Stimulated activated CD8-positive, alpha-beta memory T cell treated with anti-CD3 and anti-CD28 coated beads, Interleukin-7, amount 100 ng/mL, for 24 hours (primary cell): ENCODE results near the gene TBC1D21.

ENCODE experiments used
- DNase-seq: peaks from one replicate; pipeline ENCODE4 v3.0.0-alpha.2; 2020; ENCODE audit warnings: low read depth

Gene TBC1D21

DNA sequence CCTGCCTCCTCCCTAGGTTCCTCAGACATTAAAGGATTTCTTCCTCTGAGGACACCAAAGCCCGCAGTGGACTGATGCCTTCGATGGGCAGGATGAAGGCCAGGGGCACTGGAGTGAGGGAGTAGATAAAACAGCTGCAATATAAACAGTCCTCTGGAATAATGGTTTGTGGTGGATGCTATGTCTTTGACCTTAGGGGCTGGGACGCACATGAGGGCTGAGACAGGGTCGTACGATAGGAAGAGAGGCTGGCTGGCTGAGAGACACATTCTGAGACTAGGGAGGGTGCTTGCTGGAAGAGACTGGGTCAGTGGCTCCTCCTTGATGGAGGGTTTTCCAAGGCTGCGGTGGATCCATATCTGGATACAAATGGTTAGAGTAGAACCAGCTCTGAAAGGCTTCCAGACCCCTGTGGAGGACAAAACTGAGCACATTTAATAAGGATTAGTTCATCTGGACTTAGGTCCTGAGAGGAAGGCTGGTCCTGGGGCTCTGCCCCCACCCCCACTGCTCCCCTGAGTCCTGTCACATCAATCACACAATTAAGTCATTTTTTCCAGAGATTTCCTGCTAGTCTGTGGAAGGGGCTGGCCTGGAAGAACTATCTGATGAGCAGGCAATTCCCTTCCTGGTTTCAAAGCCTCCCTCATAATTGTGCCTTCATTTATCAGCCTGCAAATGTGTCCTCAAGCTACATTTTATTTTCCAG is 15.8 kb downstream of the TBC1D21 start:
- DNase-seq = no peak

DNA sequence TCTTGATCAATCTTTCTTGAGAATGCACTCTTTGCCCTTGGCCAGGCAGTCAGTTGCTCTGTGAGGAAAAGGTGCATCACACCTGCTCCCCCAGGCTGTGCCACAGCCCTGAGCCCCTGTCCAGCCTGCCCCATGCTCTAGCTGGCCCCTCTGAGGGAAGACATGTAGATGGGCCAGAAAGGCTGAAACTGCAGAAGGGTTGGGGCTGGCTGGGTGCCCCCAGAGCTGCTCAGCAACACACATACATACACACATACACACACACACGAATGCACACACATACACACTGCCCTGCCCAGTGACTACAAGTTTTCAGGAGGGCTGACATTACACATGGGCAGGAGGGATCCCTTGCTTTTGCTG is 16.4 kb downstream of the TBC1D21 start:
- DNase-seq = no peak

DNA sequence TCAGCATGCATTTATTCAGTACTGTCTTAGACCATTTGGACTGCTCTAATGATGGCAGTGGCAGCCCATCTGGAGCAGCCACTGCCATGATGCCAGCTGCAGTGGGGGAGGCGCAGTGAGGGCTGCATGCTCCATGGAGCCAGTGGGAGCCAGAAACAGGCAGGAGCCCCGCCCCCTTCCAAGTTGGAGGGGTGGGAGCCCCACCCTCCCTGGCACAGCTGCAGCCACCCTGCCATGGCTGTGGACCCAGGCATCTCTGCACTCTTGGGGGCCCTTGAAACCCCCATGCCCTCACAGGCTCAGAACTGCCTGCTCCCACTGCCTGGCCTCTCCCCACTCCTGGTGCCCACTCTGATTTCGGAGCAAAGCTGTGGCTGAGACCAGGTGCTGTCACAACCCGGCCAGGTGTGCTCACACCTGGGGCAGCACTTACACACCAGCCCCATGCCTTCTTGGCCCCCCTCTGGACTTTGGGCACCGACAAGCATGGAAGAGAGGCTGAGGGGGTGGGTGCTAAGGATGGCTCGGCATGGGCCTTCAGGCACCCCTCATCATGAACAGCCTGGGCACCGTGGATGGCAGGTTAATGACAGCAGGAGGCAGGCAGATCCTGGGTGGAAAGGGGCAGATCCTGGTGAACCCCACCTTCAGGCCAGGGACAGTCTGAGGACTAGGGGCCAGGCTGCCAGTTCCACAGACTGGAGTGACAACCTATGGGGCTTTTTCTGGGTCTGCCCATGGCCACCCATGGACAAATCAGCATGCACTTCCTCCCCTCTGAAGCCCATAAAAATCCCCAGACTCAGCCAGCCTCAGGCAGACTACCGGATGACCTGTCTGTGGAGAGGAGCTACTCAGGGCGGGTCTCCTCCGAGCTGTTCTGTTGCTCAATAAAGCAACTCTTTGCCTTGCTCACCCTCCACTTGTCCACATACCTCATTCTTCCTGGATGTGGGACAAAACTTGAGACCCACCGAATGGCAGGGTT is 18.3 kb downstream of the TBC1D21 start:
- no peak for DNase-seq

DNA sequence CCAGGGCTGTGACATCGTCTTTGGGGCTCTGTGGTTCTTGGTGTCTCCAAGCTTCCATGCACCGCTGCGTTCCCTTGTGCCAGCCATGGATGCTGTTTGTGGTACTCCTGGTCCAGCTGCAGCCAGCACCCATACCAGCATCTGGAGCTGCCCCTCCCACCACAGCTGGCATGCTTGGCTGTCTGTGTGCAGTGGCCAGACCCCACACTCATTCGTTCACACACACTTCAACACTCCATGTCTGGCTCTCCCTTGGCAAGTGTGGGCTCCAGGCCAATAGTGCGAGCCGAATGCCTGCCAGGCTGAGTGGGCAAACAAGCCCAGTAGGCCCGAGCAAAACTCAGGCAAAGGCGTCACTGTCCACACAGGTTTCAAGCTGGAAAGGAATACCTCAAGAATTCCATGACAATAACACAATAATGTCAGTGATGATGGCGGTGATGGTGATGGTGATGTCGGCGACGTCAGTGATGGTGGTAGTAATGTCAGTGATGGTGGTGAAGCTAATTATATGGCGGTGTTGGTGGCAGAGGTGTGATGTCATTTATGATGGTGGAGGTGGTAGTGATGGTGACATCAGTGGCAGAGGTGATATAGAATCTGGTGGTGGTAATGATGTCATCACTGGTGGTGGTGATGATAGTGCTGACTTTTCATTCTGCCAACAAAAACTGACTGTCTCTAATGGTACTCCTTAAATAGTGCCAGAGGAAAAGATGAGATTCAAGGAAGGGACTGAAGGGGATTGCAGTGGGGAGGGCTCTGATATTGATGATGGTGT is 19.3 kb downstream of the TBC1D21 start:
- DNase-seq = no peak

DNA sequence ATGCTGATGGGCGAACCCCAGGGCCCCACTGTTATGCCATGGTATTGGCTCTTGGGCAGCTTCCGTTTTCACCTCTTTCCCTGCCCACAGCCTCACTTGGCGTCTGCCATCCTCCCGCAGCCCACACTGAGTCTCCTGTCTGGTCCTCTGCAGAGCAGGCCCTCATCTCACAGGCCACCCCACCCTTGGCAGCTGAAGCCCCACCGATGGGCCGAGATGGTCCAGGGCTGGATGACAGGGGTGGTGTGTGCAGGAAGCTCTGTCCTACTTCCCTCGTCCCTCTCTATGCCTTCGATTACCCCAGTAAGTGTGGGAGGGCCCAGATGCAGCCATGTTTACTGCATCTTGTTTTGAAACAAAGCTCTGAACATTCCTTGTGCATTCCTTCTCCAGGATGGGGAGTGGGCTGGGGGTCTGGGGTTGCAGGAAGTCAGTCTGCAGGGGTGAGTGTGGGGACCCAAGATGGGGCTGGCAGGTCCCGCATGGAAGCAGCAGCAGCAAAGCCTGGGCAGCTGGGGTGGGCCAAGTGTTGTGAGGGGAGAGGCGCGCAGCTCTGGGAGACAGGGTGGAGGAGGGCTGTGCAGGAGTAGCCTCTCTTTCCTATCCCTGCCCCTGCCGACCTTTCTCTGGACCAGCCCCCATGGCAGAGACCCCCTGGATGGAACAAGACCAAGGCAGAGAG is 20.9 kb downstream of the TBC1D21 start:
- no peak for DNase-seq

DNA sequence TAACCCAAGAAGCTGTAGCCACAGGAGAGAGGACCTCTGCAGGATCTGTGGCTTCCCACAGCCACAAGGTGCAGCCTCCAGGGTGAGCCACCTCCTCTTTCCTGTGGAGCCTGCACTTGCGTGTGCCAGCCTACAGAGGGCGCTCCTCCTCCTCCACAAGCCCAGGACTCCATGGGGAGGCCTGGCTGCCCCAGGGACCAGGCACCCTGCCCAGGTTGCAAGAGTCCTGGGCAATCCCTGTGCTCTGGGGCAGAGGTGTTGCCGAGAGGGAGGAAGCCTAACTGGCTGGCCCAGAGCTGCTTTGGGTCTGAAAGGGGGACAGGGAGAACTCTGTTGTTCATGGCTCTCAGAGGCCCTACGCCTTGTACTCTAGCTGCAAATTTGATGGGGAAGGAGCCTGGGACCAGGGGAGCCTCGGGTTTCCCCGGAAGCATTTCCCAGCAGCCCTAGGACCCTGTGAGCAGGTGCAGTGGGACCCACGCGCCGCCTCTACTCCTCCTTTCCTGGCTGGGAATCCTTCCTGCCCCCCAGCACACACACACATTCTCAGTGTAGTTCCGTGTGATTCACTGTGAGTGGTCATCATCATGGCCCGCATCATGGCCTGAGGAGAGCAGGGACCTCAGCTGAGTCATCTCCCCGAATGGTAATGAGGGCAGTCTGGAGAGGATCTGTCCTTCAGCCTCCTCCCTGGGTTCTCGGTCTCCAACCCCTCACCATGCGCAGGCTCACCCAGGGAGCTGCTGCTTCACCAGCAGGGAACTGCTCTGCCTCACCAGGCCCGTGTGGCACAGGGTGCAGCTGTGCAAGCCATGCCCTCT is 24.3 kb downstream of the TBC1D21 start:
- DNase-seq = peak; percentile 12

DNA sequence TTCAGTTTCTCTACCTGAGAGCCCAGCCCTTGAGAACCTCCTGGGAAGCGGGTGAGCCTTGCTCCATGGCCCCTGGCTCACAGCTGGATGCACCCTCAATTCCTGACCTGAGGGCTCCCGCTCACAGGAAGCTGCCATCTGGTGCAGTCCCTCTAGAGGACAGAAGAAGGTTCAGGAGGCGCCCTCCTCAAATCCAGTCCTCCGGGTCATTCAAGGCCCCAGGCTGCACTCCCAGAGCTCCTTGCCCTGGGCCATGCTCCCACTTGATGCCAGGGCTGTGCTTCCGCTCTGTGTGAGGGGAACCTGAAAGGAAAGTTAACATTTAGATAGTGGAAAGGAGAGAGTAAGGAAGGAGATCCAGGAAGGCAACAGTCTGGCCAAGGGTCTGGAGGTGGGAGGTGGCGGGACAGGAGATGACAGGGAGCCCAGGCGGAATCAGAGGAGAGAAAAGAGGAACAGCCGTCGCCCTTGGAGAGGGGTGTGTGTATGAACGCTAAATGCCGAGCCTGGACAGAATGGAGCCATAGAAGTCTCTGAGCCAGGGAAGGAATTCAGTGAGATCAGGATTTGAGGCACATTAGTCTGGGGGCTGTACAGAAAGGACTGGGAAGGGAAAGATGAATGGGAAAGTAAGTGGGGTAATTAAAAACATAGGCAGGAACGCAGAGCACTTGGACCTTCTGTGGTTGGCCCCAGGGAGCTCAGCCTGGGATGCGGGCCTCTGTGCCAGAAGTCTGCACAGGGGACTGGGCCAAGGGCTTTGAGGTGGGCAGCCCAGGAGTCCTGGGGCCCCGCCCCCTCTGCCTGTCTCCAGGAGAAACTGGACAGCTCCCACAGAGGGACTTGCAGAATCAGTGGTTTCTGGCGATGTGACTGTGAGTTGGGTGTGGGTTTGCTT is 26.1 kb downstream of the TBC1D21 start:
- no peak for DNase-seq

DNA sequence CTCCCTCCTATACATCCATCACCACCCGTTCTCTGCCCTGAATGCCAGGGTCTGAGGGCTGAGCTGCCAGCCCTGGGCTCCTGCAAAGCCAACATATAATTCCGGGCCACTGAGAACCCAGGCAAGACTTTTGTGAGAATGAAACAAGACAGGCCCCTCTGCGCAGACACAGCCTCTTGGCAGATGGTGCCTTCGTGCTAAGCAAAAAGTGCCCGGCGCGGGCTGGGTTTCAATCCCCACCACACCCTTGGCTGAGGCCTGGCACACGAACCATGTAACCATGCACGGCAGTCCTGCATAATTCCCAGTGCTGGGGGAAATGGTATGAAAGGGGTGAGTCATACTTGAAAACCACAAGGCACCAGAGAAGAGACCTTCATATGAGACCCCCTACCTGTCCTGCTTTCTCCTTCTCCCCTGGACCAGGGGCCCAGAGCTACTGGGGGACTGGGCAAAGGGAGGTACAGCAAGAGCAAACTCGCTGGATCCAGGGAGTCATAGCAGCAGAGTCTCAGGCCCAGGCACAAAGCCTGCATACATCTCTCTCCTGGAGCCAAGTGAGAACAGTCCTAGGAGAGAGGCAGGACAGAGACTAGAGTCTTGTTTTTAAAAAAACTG is 26.8 kb downstream of the TBC1D21 start:
- no peak for DNase-seq

DNA sequence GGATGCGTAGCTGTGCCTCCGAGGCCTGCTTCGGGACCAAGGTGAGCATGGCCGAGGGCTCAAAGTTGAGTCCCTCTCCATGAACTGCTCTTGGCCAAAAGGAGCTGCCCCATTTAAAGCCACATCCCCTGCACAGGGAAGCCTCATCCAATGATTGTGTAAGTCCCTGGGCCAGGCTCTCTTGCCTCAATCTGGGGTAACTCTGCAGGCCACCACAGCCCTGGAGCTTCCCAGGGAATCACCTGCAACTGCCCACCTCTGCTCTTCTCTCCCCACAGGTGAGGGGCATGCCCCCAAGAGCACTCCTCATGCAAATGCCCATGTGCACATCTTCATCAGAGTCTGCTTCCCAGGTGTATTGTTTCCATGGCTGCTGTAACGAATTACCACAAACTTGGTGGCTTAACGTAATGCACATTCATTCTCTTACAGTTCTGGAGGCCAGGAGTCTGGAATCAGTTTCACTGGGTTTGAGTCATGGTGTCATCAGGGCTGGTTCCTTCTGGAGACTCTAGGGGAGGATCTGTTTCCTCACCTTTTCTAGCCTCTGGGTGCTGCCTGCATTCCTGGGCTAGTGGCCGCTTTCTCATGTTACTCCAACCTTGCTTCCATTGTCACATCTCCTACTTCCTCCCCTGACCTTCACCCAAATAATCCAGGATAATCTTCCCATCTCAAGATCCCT is 27.9 kb downstream of the TBC1D21 start:
- no peak for DNase-seq

DNA sequence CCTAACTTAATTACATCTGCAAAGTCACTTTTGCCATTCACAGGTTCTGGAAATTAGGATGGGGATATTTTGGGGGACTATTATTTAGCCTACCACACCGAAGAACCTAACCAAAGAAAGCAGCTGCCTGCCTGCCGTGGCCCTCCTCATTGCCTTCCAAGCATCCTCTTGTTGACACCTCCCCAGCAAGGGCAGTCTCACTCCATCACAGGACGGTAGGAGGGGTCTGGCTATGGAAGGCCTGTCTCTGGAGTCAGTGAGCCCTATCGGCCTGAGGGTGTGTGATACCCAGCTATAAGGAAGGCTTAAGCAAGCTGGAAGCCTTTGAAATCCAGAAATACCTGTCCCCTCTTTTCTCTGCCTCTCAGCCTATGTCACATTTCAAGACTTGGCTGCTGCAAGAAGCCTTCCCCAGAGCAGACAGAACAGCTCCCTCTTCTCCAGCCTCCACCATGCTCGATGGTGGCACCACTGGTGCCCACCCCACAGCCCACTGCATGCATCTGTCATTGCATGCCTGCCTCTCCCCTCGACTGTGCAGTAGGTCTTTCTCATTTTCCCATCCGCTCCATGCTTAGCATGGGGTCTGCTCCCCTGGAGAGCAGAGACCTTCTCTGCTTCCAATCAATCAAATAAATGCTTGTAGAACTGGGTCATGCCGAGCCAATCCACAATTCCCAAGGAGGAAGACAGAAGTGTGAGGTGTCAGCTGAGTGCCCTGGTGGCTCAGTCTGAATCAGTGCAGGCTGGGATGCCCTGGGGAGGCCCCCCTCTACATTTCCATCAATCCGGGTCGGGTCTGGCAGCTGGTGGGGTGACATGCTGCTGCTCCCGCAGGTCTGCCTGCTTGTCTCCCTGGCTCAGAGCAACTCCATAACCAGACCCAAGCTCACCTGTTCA is 29.0 kb downstream of the TBC1D21 start:
- DNase-seq = no peak

DNA sequence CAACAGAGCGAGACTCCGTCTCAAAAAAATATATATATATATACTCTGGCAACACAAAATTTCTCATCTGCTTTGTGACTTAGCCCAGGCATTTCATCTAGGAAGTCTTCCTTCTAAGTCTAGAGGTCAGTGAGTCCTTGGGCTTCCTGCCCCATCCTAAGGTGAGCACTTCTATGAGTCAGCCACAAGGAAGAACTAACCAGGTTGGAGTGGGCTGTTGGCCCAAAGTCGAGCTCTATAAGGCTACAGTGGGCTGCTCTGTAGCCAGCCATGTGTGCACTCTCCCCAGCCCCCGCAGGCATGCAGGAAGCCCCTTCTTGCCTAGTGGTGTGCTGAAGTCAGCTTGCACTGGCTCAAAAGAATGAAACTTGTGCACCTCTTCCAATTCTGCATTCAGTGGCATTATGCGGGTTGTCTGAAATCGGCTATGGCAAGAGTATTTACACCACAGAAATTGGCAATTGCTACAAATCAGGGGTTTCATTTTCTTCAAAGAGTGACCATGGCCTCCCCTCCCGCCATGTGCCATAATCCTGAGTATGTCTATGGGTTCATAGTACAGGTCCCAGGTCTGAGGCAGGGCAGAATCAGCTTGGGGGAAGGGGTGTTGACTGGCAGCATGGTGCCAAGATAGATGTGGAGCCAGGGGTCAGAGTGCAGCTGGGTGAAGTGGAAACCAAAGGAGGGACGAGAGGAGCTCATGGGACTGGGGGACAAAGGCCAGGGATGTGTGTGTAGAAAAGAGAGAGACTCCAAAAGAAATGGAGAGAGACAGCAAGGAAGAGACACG is 30.9 kb downstream of the TBC1D21 start:
- no peak for DNase-seq

DNA sequence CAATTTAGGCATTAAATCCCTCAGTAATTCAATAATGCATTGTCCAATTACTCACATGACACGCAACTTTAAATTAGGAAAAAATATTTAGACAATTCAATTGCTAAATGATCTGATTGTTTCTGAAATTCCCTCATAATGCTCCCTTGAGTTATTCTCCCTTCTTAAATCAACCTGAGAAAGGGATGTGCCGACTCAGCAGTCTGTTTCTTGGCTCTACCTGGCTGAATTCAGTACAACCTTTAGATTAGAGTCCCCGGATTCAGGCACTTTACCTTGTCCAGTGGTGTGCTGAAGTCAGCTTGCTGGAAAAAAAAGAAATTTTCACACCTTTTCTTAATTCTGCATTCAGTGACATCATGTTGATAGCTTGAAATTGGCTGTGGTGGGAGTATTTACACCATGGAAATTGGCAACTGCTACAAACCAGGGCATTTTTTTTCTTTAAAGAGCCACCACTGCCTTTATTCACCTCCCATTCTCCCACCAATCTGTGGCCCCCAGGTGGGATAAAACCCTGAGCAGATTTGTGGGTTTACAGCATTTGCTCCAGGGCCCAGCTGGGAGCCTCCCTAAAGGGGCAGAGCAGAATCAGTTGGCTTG is 32.0 kb downstream of the TBC1D21 start:
- DNase-seq = no peak

DNA sequence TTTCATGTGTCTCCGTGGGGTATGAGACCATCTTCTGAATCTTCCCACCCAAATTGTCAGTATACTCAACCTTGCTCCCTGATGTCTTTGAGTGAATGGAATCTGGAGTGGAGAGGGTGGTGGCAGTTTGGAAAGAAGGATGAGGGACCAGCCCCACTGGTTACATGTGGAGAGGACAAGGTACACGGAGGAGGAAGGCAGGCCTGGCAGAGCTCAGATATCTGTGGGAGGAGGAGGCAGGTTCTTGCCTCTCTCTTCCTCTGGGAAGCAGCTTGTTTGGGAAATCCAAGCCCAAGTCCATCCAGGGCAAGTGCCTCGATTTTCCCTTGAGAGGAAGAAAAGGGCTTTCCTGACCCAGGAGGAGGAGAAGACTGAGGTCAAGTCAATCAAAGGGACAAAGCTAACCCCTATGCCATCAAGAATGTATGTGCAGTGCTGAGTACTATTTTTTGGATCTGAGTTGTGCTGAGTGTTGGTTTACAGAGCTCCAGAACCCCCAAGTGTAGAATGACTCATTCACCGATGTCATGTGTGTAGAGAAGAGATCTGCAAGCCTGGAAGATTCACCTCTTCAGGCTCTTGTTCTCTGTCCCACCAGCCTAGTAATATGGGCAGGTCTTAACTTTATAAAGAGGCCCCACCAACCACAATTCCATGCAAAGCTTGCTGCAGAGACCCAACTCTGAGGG is 33.1 kb downstream of the TBC1D21 start:
- DNase-seq = no peak

DNA sequence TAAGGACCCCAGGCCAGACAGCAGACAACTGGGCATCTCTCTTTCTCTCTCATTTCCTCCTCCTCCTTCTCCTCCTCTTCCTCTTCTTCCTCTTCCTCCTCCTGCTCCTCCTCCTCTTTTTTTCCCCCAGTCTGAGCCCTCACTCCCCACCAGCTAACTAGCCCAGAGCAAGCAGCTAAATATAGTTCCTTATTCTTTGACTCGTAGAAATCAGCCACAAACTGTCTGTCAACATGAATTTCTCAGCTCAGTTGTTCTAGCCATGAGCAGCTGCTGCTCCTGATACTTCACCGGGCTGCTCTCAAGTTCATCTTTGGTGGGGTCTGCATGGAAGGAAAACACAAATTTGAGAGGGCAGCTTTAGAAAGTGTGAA is 33.7 kb downstream of the TBC1D21 start:
- DNase-seq = no peak

DNA sequence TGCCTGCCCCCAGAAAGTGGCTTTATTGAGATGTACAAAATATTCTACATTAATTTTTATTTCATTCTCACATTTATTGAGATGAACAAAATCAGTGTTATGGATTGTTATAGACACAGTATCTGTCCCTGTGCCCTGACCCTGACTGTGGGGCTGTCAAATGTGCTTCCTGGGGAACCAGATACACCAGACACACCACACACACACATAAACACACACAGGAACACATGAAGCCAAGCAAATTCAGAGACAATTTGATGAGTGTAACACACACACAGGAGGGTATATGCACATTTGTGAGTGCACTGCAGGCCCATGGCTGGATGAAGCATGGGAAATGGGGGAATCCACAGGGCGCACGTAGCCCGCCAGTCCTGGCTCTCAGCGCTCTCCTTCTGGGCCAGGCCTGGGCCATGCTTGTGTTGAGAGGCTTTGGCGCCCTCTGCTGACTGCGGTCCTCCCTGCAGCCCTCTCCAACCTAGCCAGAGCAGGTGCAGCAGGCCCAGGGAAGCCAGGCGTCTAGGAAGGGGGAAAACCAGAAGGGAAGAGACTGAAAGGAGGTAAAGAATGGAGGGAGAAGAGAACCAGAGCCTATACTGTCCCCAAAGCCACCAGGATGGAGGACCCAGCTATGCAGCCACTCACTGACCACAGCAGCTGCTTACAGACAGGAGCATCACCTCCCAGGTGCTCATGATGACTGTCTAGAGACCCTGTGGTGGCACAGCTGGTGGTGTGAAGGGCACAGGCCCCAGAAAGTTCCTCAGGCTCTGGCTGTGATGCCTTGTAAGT is 34.9 kb downstream of the TBC1D21 start:
- peak; percentile 61 for DNase-seq

DNA sequence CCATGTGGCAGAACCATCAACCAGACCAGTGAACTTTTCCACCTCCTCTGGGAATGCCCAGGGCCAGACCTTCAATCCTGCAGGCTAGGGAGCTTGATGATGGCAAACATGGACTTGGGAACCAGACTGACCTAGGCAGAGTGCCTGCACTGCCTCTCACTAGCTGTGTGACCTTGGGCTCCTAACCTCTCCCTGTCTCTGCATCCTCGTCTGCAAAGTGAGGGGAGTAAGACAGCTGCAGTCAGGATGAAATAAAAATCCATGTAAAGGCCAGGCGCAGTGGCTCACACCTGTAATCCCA is 35.4 kb downstream of the TBC1D21 start:
- no peak for DNase-seq
